ENCODE data around the gene MEOX1. TPM values are rescaled to one million over a fixed set of nuclear protein-coding genes. Genes with fewer than 3 reads are reported as not detected.
"Not testable (repeated sequence)": the region's sequence is repeated elsewhere in the genome, so short reads cannot be mapped to it uniquely, and the experiment has no call there.

The MEOX1 gene
- total RNA-seq, 4 donors from 2014 or later: 2.7 to 6.4 (median 4.2) TPM

- no peak for DNase-seq (ENCODE audit: low spot score in 2 of 2)
- WGBS: 81% methylated on average over 4 of the region's 9 CpGs
- H3K27ac ChIP-seq: no peak overlapping the region
- no peak overlapping the region for H3K4me3 ChIP-seq
- H3K27me3 ChIP-seq: no peaks in the 10 kb centered on the region
- no peaks in the 10 kb centered on the region for H3K9me3 ChIP-seq
- TF ChIP-seq CTCF (IDR thresholded peaks at IDR 0.05) (no peak), POLR2A (IDR thresholded peaks at IDR 0.05) (no peak), EP300 (IDR thresholded peaks at IDR 0.05) (no peak), POLR2AphosphoS5 (IDR thresholded peaks at IDR 0.05) (no peak)
- no peaks in the 10 kb centered on the region for H3K4me1 ChIP-seq
- H3K36me3 ChIP-seq: no peaks in the 10 kb centered on the region
These were observed 29.0 kb upstream of the MEOX1 start for GRCh38 chr17:43690624-43691316.

GRCh38 chr17:43689814-43690213 is 28.1 kb upstream of the MEOX1 start:
- Histone ChIP-seq H3K9me3 (no peaks in the 10 kb centered on the region), H3K27ac (no peak overlapping the region), H3K4me3 (no peak overlapping the region), H3K36me3 (no peaks in the 10 kb centered on the region), H3K4me1 (no peaks in the 10 kb centered on the region), H3K27me3 (no peaks in the 10 kb centered on the region)
- WGBS: 68% methylated on average over 6 of the region's 6 CpGs
- TF ChIP-seq EP300 (IDR thresholded peaks at IDR 0.05): no peak
- TF ChIP-seq CTCF (IDR thresholded peaks at IDR 0.05): no peak
- no peak for DNase-seq (ENCODE audit: low spot score in 2 of 2)

- Histone ChIP-seq H3K9me3 (no peaks in the 10 kb centered on the region), H3K27ac (no peak overlapping the region), H3K27me3 (no peaks in the 10 kb centered on the region), H3K4me3 (no peak overlapping the region), H3K36me3 (no peaks in the 10 kb centered on the region), H3K4me1 (no peaks in the 10 kb centered on the region)
- 72% methylated on average over 3 of the region's 3 CpGs for WGBS
- no peak for DNase-seq (ENCODE audit: low spot score in 2 of 2)
- TF ChIP-seq CTCF (IDR thresholded peaks at IDR 0.05) (no peak), POLR2AphosphoS5 (IDR thresholded peaks at IDR 0.05) (no peak), EP300 (IDR thresholded peaks at IDR 0.05) (no peak), POLR2A (IDR thresholded peaks at IDR 0.05) (no peak)
These were observed 27.4 kb upstream of the MEOX1 start for GRCh38 chr17:43689131-43689530.

GRCh38 chr17:43686957-43687356 is 25.2 kb upstream of the MEOX1 start:
- H3K27me3 ChIP-seq; DNase-seq (ENCODE audit: low spot score in 2 of 2); H3K4me1 ChIP-seq; H3K27ac ChIP-seq; H3K36me3 ChIP-seq; H3K9me3 ChIP-seq; H3K4me3 ChIP-seq: not testable (repeated sequence)
- 91% methylated on average over 9 of the region's 9 CpGs for WGBS

GRCh38 chr17:43683928-43684653 is 22.4 kb upstream of the MEOX1 start:
- TF ChIP-seq POLR2AphosphoS5 (IDR thresholded peaks at IDR 0.05) (no peak), POLR2A (IDR thresholded peaks at IDR 0.05) (no peak), EP300 (IDR thresholded peaks at IDR 0.05) (no peak), CTCF (IDR thresholded peaks at IDR 0.05) (no peak)
- H3K36me3 ChIP-seq: no peaks in the 10 kb centered on the region
- H3K27me3 ChIP-seq: no peaks in the 10 kb centered on the region
- no peaks in the 10 kb centered on the region for H3K9me3 ChIP-seq
- no peak overlapping the region for H3K4me3 ChIP-seq
- H3K27ac ChIP-seq: no peak overlapping the region
- no peak for DNase-seq (ENCODE audit: low spot score in 2 of 2)
- WGBS: 93% methylated on average over 12 of the region's 12 CpGs
- H3K4me1 ChIP-seq: no peaks in the 10 kb centered on the region

Data from suprapubic skin (tissue), 4 donors.